Measurements from ENCODE around the gene FOXP1.

- TF ChIP-seq, protein P1, sequence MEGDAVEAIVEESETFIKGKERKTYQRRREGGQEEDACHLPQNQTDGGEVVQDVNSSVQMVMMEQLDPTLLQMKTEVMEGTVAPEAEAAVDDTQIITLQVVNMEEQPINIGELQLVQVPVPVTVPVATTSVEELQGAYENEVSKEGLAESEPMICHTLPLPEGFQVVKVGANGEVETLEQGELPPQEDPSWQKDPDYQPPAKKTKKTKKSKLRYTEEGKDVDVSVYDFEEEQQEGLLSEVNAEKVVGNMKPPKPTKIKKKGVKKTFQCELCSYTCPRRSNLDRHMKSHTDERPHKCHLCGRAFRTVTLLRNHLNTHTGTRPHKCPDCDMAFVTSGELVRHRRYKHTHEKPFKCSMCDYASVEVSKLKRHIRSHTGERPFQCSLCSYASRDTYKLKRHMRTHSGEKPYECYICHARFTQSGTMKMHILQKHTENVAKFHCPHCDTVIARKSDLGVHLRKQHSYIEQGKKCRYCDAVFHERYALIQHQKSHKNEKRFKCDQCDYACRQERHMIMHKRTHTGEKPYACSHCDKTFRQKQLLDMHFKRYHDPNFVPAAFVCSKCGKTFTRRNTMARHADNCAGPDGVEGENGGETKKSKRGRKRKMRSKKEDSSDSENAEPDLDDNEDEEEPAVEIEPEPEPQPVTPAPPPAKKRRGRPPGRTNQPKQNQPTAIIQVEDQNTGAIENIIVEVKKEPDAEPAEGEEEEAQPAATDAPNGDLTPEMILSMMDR (IDR thresholded peaks at IDR 0.05), result no peak
- TF ChIP-seq POLR2A (IDR thresholded peaks at IDR 0.05) (no peak), POLR2AphosphoS5 (IDR thresholded peaks at IDR 0.05) (peak in 1 of 3 donors; percentile 29)
Measured at GRCh38 chr3:71103430-71103921, 480.1 kb downstream of the FOXP1 start.

All from breast epithelium (tissue), 3 donors.